OCI-LY7 (cell line): ENCODE data around the gene OR52H1. TPM values are rescaled to one million over a fixed set of nuclear protein-coding genes. Genes with fewer than 3 reads are reported as not detected.

ENCODE experiments used
- BruUV-seq: library from RNA; stranded (reverse); fragments of 400-500 nt; replicated peaks from 2 replicates; lab custom pipeline; 2021; lab: Mats Ljungman, UMichigan
- CTCF ChIA-PET: fragments of 300-600 bp; sonication (Branson Sonifier 250); formaldehyde crosslinking; loops from one replicate; lab custom pipeline; 2022; ENCODE audit warnings: antibody characterized with exemption; ENCODE audit not compliant: unreplicated experiment; lab: Charles Lee
- POLR2A ChIA-PET: fragments of 300-600 bp; sonication (Branson Sonifier 250); formaldehyde crosslinking; loops from one replicate; lab custom pipeline; 2022; ENCODE audit warnings: antibody characterized with exemption; lab: Charles Lee
- DNase-seq: peaks from one replicate; pipeline ENCODE4 v3.0.0-alpha.2; 2015; ENCODE audit warnings: low spot score
- H2AFZ ChIP-seq: fragments of 200-600 bp; sonication (generic), shearing (Covaris generic); 2 replicates; pipeline ENCODE4 v1.6.1; 2014; ENCODE audit warnings: mild to moderate bottlenecking, antibody characterized with exemption, low read length, moderate library complexity
- H3K27ac ChIP-seq: fragments of 200-600 bp; sonication (generic); 2 replicates; pipeline ENCODE4 v1.5.1; 2014; ENCODE audit warnings: mixed run types, low read depth, mild to moderate bottlenecking, moderate library complexity, low read length, inconsistent platforms; ENCODE audit not compliant: poor library complexity, severe bottlenecking
- H3K36me3 ChIP-seq: fragments of 200-600 bp; sonication (generic); 2 replicates; pipeline ENCODE4 v1.6.1; 2014; ENCODE audit warnings: mild to moderate bottlenecking, antibody characterized with exemption, low read length, moderate library complexity, mixed read lengths; ENCODE audit not compliant: insufficient read depth
- H3K4me1 ChIP-seq: fragments of 200-600 bp; sonication (generic); 2 replicates; pipeline ENCODE4 v1.5.1; 2014; ENCODE audit warnings: mild to moderate bottlenecking, low read length; ENCODE audit not compliant: insufficient read depth, poor library complexity, severe bottlenecking
- H3K4me2 ChIP-seq: fragments of 200-600 bp; sonication (generic); 2 replicates; pipeline ENCODE4 v1.6.1; 2014; ENCODE audit warnings: mild to moderate bottlenecking, low read length
- H3K4me3 ChIP-seq: fragments of 200-600 bp; sonication (generic); 2 replicates; pipeline ENCODE4 v1.5.1; 2014; ENCODE audit warnings: mild to moderate bottlenecking, low read depth, low read length; ENCODE audit not compliant: poor library complexity, severe bottlenecking
- H3K79me2 ChIP-seq: fragments of 200-600 bp; sonication (generic); 2 replicates; pipeline ENCODE4 v1.6.1; 2016; ENCODE audit warnings: low read depth, mild to moderate bottlenecking, low read length, moderate library complexity, mixed read lengths; ENCODE audit not compliant: insufficient read depth
- H3K9me2 ChIP-seq: fragments of 200-600 bp; sonication (generic); 2 replicates; pipeline ENCODE4 v1.6.1; 2016; ENCODE audit warnings: mild to moderate bottlenecking, low read length, mixed read lengths; ENCODE audit not compliant: insufficient read depth
- H3K9me3 ChIP-seq: fragments of 200-600 bp; sonication (generic); 2 replicates; pipeline ENCODE4 v1.6.1; 2014; ENCODE audit warnings: mild to moderate bottlenecking, mixed run types, low read length, mixed read lengths
- H4K20me1 ChIP-seq: fragments of 200-600 bp; sonication (generic); 2 replicates; pipeline ENCODE4 v1.6.1; 2014; ENCODE audit warnings: mild to moderate bottlenecking, antibody characterized with exemption, low read length, moderate library complexity, mixed read lengths; ENCODE audit not compliant: insufficient read depth
- EZH2phosphoT487 ChIP-seq: fragments of 200-600 bp; sonication (generic); IDR thresholded peaks from 2 replicates; pipeline ENCODE4 v1.6.1; 2018; ENCODE audit warnings: low read depth, borderline replicate concordance, mild to moderate bottlenecking, mixed run types, antibody characterized with exemption, low read length, moderate library complexity, mixed read lengths
- intact Hi-C: fragments of 100-400 bp; cut with micrococcal nuclease; formaldehyde crosslinking; loops from one replicate; pipeline ENCODE4 v1.10.0; 2022; ENCODE audit not compliant: unreplicated experiment
- total RNA-seq, 2 experiments: library from RNA; depleted of rRNA in 1 of 2; stranded (reverse); fragments of >200 nt in 1 of 2; shearing (Covaris generic) in 1 of 2; gene quantifications; 2 replicates each; pipeline ENCODE4 v1.2.3, GENCODE V29; 2014 to 2022
- TF ChIP-seq, protein P1 (sequence below): fragments of 200-600 bp; sonication (generic); conservative IDR thresholded peaks from 2 replicates; pipeline ENCODE4 v1.5.1; 2014; ENCODE audit warnings: mild to moderate bottlenecking, antibody characterized with exemption, low read length, moderate library complexity, mixed read lengths

OR52H1 gene
- total RNA-seq, 2 experiments from 2014 or later, result 0.60 TPM; not detected in 1

DNA sequence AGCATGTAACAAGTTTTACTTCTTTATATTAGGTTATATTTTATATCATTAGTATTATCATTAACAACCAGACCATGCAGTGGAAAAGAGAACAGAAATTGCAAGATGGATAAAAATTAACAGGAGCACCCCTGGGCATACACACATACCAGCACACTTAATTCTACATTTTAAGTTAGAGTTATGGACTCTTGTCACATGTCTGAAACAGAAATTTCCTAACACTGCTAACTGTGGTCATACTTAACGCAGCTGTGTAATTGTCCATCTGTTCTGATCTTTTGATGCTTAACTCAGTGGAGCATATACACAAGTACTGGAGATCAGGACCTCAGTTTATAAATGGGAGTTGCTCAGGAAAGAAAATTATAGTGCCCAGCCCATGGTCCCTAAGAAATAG, 358 bp downstream of the OR52H1 start:
- Histone ChIP-seq H3K9me2 (no peaks in the 10 kb centered on the region), H3K27ac (no peak overlapping the region), H2AFZ (no peak overlapping the region), H3K4me1 (no peaks in the 10 kb centered on the region), H4K20me1 (no peaks in the 10 kb centered on the region), H3K79me2 (no peaks in the 10 kb centered on the region), H3K36me3 (no peaks in the 10 kb centered on the region), H3K9me3 (no peaks in the 10 kb centered on the region), H3K4me2 (no peak overlapping the region), H3K4me3 (no peak overlapping the region)
- BruUV-seq, result no TSS peak
- intact Hi-C loops, result no loop called here
- CTCF ChIA-PET, result no interaction called here
- no peak for DNase-seq
- POLR2A ChIA-PET, result no interaction called here
- TF ChIP-seq EZH2phosphoT487, result no peak
- TF ChIP-seq, protein P1, sequence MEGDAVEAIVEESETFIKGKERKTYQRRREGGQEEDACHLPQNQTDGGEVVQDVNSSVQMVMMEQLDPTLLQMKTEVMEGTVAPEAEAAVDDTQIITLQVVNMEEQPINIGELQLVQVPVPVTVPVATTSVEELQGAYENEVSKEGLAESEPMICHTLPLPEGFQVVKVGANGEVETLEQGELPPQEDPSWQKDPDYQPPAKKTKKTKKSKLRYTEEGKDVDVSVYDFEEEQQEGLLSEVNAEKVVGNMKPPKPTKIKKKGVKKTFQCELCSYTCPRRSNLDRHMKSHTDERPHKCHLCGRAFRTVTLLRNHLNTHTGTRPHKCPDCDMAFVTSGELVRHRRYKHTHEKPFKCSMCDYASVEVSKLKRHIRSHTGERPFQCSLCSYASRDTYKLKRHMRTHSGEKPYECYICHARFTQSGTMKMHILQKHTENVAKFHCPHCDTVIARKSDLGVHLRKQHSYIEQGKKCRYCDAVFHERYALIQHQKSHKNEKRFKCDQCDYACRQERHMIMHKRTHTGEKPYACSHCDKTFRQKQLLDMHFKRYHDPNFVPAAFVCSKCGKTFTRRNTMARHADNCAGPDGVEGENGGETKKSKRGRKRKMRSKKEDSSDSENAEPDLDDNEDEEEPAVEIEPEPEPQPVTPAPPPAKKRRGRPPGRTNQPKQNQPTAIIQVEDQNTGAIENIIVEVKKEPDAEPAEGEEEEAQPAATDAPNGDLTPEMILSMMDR, result no peak

GRCh38 chr11:5546457-5546856, 1.9 kb downstream of the OR52H1 start:
- ChIA-PET CTCF (no interaction called here), POLR2A (no interaction called here)

GRCh38 chr11:5541427-5541826, 6.9 kb downstream of the OR52H1 start:
- TF ChIP-seq, protein P1, result no peak
- no peak for TF ChIP-seq EZH2phosphoT487
- CTCF ChIA-PET, result no interaction called here
- no peaks in the 10 kb centered on the region for H3K79me2 ChIP-seq
- POLR2A ChIA-PET, result no interaction called here
- BruUV-seq, result no TSS peak
- DNase-seq, result no peak
- no peaks in the 10 kb centered on the region for H3K9me2 ChIP-seq
- no peaks in the 10 kb centered on the region for H3K4me1 ChIP-seq
- intact Hi-C loops, result no loop called here
- H2AFZ ChIP-seq, result no peak overlapping the region
- H3K4me3 ChIP-seq, result no peak overlapping the region
- H3K36me3 ChIP-seq, result no peaks in the 10 kb centered on the region
- no peaks in the 10 kb centered on the region for H3K9me3 ChIP-seq
- no peaks in the 10 kb centered on the region for H4K20me1 ChIP-seq
- H3K27ac ChIP-seq, result no peak overlapping the region
- no peak overlapping the region for H3K4me2 ChIP-seq

More at GRCh38 chr11:5546457-5546856, 1.9 kb downstream of the OR52H1 start:
- TF ChIP-seq EZH2phosphoT487, result no peak
- TF ChIP-seq, protein P1, result no peak
- no TSS peak for BruUV-seq
- Histone ChIP-seq H3K4me2 (no peak overlapping the region), H3K79me2 (no peaks in the 10 kb centered on the region), H3K4me1 (no peaks in the 10 kb centered on the region), H3K27ac (no peak overlapping the region), H4K20me1 (no peaks in the 10 kb centered on the region), H3K9me2 (no peaks in the 10 kb centered on the region), H3K4me3 (no peak overlapping the region), H3K9me3 (no peaks in the 10 kb centered on the region), H2AFZ (no peak overlapping the region), H3K36me3 (no peaks in the 10 kb centered on the region)
- intact Hi-C loops, result no loop called here
- DNase-seq, result no peak
